Hematopoietic multipotent progenitor cell treated with erythropoietin and hydrocortisone succinate and interleukin-3 and kit ligand, for 8 days (in vitro differentiated cells): Measurements from ENCODE around the gene IFITM10.

Source experiments
- DNase-seq: peaks from one replicate; pipeline ENCODE4 v3.0.0-alpha.2; 2015

The IFITM10 gene

GRCh38 chr11:1750481-1750839 is at the start of gene IFITM10:
Gene IFITM10, minus strand, starts transcription at chr11:1750595. Its CDS starts 153 bp downstream, at chr11:1750442.
- peak; percentile 95 for DNase-seq

GRCh38 chr11:1797391-1798125 is 47.2 kb upstream of the IFITM10 start:
- DNase-seq, result no peak

- no peak for DNase-seq
Observed at GRCh38 chr11:1796413-1797011, 46.1 kb upstream of the IFITM10 start.

- no peak for DNase-seq
Observed at GRCh38 chr11:1793081-1793480, 42.7 kb upstream of the IFITM10 start.

- no peak for DNase-seq
Observed at GRCh38 chr11:1792461-1792860, 42.1 kb upstream of the IFITM10 start.

- no peak for DNase-seq
Observed at GRCh38 chr11:1791912-1792311, 41.5 kb upstream of the IFITM10 start.

GRCh38 chr11:1786466-1786865 is 36.1 kb upstream of the IFITM10 start:
- DNase-seq, result no peak

- DNase-seq, result no peak
Observed at GRCh38 chr11:1785749-1786413, 35.5 kb upstream of the IFITM10 start.

- no peak for DNase-seq
Observed at GRCh38 chr11:1784761-1785650, 34.6 kb upstream of the IFITM10 start.

GRCh38 chr11:1783725-1784529 is 33.5 kb upstream of the IFITM10 start:
- DNase-seq, result no peak

- no peak for DNase-seq
Observed at GRCh38 chr11:1782831-1783724, 32.7 kb upstream of the IFITM10 start.

- DNase-seq, result no peak
Observed at GRCh38 chr11:1782031-1782590, 31.7 kb upstream of the IFITM10 start.

GRCh38 chr11:1781593-1781975 is 31.2 kb upstream of the IFITM10 start:
- no peak for DNase-seq

- no peak for DNase-seq
Observed at GRCh38 chr11:1780700-1781592, 30.6 kb upstream of the IFITM10 start.

- DNase-seq, result no peak
Observed at GRCh38 chr11:1779806-1780699, 29.7 kb upstream of the IFITM10 start.

- DNase-seq, result no peak
Observed at GRCh38 chr11:1779034-1779805, 28.8 kb upstream of the IFITM10 start.

GRCh38 chr11:1778141-1778911 is 27.9 kb upstream of the IFITM10 start:
- peak; percentile 35 for DNase-seq
